ENCODE data around the gene LCE2A. TPM values are rescaled to one million over a fixed set of nuclear protein-coding genes. Genes with fewer than 3 reads are reported as not detected.

The LCE2A gene, protein sequence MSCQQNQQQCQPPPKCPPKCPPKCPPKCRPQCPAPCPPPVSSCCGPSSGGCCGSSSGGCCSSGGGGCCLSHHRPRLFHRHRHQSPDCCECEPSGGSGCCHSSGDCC
- not detected for total RNA-seq

DNA sequence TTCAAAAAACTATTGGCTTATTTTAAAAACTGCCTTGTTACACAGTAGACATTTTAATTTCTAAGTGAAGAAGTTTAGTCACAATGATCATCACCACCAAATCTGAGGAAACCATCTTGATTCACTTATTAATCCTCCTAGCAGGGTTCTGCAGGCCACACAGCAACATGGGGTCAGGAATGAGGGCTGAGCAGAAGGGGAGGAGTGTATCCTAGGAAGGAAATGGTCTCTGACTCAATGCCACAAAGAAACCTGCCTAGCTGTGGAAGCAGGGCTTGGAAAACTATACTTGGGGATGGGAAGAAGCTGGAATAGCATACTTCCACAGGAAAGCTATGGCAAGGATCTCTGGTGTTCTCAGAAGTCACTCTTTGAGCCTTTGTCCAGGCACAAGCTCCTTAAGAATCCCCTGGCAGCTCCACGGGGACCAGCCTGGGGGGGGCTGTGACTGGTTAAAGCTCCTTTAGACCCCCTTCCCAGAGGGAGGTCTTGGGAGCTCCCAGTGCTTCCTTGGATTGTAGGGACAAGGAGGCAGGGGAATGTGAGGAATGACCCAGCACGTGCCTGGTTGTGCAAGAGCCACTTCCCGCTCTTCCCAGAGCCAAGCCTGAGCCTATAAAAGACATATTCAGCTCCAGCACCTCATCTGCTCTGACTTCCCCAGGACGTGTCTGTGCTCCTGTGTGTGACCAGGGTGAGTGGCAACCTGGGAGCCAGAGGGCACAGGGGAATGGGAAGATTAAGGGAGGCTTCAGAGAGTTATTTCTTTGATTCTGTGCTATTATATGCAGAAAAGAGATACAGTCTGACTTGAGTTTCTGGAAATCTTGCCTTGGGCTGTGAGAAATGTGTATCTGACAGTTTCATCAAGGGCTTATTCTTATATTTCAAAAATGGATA is at the start of gene LCE2A:
Gene LCE2A, plus strand, starts transcription at position 645 of the 900 bp plus-strand sequence. CDS start 557 bp downstream, outside the sequence.
- no peaks in the 10 kb centered on the region for H3K27me3 ChIP-seq
- H3K36me3 ChIP-seq: no peaks in the 10 kb centered on the region
- no peak within 1 kb of the TSS for H3K27ac ChIP-seq
- H3K9me3 ChIP-seq: no peaks in the 10 kb centered on the region
- no peak for DNase-seq
- TF ChIP-seq, protein P1, sequence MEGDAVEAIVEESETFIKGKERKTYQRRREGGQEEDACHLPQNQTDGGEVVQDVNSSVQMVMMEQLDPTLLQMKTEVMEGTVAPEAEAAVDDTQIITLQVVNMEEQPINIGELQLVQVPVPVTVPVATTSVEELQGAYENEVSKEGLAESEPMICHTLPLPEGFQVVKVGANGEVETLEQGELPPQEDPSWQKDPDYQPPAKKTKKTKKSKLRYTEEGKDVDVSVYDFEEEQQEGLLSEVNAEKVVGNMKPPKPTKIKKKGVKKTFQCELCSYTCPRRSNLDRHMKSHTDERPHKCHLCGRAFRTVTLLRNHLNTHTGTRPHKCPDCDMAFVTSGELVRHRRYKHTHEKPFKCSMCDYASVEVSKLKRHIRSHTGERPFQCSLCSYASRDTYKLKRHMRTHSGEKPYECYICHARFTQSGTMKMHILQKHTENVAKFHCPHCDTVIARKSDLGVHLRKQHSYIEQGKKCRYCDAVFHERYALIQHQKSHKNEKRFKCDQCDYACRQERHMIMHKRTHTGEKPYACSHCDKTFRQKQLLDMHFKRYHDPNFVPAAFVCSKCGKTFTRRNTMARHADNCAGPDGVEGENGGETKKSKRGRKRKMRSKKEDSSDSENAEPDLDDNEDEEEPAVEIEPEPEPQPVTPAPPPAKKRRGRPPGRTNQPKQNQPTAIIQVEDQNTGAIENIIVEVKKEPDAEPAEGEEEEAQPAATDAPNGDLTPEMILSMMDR (IDR thresholded peaks at IDR 0.05): no peak
- no peak for TF ChIP-seq POLR2A (IDR thresholded peaks at IDR 0.05)
- H3K4me1 ChIP-seq: no peaks in the 10 kb centered on the region
- H3K4me3 ChIP-seq: no peak within 1 kb of the TSS

DNA sequence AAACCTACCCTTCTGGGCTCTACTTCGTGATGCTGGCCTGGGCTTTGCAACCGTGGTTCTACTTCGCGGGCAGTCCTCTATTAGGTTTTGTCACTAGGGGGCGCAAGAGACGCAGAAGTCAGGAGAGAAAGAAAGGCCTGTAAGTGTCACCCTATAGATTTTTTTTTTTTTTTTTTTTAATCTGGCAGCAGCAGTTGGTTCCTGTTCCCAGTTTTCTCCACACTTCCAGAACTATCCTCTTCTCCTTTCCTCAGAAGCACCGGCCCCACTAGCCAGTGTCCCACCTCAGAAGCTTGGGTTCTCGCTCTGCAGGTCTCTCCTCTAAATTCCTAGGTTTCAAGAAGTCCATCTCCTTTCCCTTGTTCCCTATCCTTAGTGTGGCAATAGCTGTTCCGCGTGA is 44.0 kb upstream of the LCE2A start:
- H3K9me3 ChIP-seq: no peaks in the 10 kb centered on the region
- H3K36me3 ChIP-seq: no peaks in the 10 kb centered on the region
- peak in 1 of 3 donors; percentile 74 for DNase-seq
- H3K4me3 ChIP-seq: no peak overlapping the region
- no peaks in the 10 kb centered on the region for H3K4me1 ChIP-seq
- no peak overlapping the region for H3K27ac ChIP-seq
- no peak for TF ChIP-seq POLR2A (IDR thresholded peaks at IDR 0.05)
- TF ChIP-seq, protein P1 (IDR thresholded peaks at IDR 0.05): peak; percentile 12 to 44 (median 32)
- H3K27me3 ChIP-seq: no peaks in the 10 kb centered on the region

DNA sequence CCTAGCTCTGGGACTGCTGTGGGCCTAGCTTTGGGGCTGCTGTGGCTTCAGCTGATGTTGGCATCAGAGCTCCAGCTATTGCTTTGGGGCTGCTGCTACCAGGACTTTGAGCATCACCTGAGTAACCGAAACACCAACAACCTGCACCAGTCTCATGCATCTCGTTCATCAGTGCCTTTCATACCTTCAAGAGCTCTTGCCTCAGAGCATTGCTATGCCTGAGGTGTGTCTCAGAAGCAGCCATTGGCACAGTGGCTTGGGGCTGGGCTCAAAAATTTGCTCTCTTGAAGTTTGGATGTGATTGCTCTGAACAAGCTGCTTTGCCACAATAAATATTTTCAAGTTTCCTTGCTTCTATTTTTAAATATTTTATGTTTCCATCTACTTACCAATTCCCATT is 41.7 kb upstream of the LCE2A start:
- Histone ChIP-seq H3K27me3 (no peaks in the 10 kb centered on the region), H3K36me3 (no peaks in the 10 kb centered on the region), H3K27ac (no peak overlapping the region), H3K4me1 (no peaks in the 10 kb centered on the region), H3K9me3 (no peaks in the 10 kb centered on the region), H3K4me3 (no peak overlapping the region)
- no peak for DNase-seq
- TF ChIP-seq, protein P1 (IDR thresholded peaks at IDR 0.05): no peak
- no peak for TF ChIP-seq POLR2A (IDR thresholded peaks at IDR 0.05)

DNA sequence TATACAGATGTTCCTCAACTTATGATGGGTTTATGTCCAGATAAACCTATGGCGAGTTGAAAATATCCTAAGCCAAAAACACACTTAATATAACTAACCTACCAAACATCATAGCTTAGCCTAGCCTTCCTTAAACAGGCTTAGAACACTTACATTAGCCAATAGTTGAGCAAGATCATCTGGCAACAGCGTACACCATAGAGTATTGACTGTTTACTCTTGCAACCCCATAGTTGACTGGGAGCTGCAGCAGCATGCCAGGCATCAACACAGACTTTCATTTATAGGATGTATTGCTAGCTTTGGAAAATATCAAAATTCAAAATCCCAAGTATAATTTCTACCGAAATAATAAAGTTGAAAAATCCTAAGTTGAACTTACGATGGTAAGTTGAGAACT is 40.5 kb upstream of the LCE2A start:
- H3K36me3 ChIP-seq: no peaks in the 10 kb centered on the region
- no peaks in the 10 kb centered on the region for H3K27me3 ChIP-seq
- no peak overlapping the region for H3K27ac ChIP-seq
- TF ChIP-seq, protein P1 (IDR thresholded peaks at IDR 0.05): no peak
- TF ChIP-seq POLR2A (IDR thresholded peaks at IDR 0.05): no peak
- no peak for DNase-seq
- no peaks in the 10 kb centered on the region for H3K9me3 ChIP-seq
- H3K4me1 ChIP-seq: no peaks in the 10 kb centered on the region
- H3K4me3 ChIP-seq: no peak overlapping the region

DNA sequence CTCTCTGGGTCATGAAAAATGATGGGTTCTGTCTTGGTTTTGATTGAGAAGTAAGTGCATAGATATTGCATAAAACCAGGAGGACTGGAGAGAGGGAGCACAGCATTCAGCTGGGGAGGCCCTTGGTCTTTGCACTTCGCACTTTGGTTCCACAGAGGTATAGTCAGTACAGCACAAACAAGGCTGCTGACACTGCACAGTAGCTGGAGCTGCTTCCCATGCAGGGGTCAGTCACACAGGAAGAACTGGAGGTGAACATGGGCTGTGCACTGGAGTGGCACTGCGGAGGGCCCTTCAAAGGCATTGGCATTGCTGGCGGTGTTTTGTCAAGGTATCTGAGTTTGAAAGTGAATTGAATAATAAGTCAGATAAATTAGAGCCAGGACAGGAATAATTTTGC is 39.5 kb upstream of the LCE2A start:
- Histone ChIP-seq H3K27ac (no peak overlapping the region), H3K4me1 (no peaks in the 10 kb centered on the region), H3K4me3 (no peak overlapping the region), H3K36me3 (no peaks in the 10 kb centered on the region), H3K27me3 (no peaks in the 10 kb centered on the region), H3K9me3 (no peaks in the 10 kb centered on the region)
- no peak for DNase-seq
- TF ChIP-seq, protein P1 (IDR thresholded peaks at IDR 0.05): no peak
- no peak for TF ChIP-seq POLR2A (IDR thresholded peaks at IDR 0.05)
